Measurements from ENCODE around the gene HMGXB3. TPM values are rescaled to one million over a fixed set of nuclear protein-coding genes. Genes with fewer than 3 reads are reported as not detected.
"Not testable (repeated sequence)": the region's sequence is repeated elsewhere in the genome, so short reads cannot be mapped to it uniquely, and the experiment has no call there.

Gene HMGXB3
- total RNA-seq, 4 donors from 2014 or later, result 47.7 to 58.2 (median 55.3) TPM

- H3K4me1 ChIP-seq, result peaks cover 0 to 28% (median 10%) of the 10 kb centered on the region in 4 donors
- no peak for DNase-seq (ENCODE audit: low spot score in 2 of 2)
- no peak overlapping the region for H3K4me3 ChIP-seq
- H3K27me3 ChIP-seq, result no peaks in the 10 kb centered on the region
- H3K27ac ChIP-seq, result peak overlapping the region in 3 of 4 donors; percentile 19 to 77 (median 66)
- peaks cover 0 to 78% (median 5%) of the 10 kb centered on the region in 3 donors for H3K36me3 ChIP-seq
- 33 to 42% methylated on average over 1 of the region's 1 CpG for WGBS, 2 donors
- TF ChIP-seq CTCF (IDR thresholded peaks at IDR 0.05) (no peak), EP300 (IDR thresholded peaks at IDR 0.05) (peak in 1 of 2 donors; percentile 28)
- no peaks in the 10 kb centered on the region for H3K9me3 ChIP-seq
Observed at GRCh38 chr5:150022158-150022531, 21.6 kb downstream of the HMGXB3 start.

- no peak for DNase-seq (ENCODE audit: low spot score in 2 of 2)
- TF ChIP-seq CTCF (IDR thresholded peaks at IDR 0.05) (no peak), POLR2A (IDR thresholded peaks at IDR 0.05) (no peak), EP300 (IDR thresholded peaks at IDR 0.05) (no peak)
- Histone ChIP-seq H3K27me3 (no peaks in the 10 kb centered on the region), H3K36me3 (peaks cover 0 to 78% (median 5%) of the 10 kb centered on the region in 3 donors), H3K4me1 (peaks cover 0 to 28% (median 10%) of the 10 kb centered on the region in 4 donors), H3K9me3 (no peaks in the 10 kb centered on the region), H3K4me3 (no peak overlapping the region), H3K27ac (peak overlapping the region in 3 of 4 donors; percentile 19 to 77 (median 66))
- 63 to 77% methylated on average over 2 of the region's 2 CpGs for WGBS, 2 donors
Observed at GRCh38 chr5:150022681-150023080, 22.1 kb downstream of the HMGXB3 start.

DNA sequence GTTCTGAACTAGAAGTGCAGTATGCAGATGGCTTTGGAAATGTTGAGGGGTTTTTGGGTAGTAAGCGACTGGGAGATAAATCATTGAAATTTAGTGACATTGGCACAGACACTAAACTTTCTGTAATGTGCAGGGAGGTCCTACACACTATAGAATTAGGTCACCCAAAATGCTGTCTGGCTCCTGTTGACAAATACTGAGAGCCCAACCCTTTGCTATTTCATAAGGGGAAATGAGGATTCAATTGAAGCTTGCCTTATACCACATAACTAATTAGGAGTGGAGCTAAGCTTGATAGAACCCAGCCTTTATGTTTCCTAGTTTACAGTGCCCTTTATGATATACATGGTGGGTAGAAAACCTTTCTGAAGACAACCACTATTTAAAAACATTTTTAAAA is 22.6 kb downstream of the HMGXB3 start:
- Histone ChIP-seq H3K9me3 (no peaks in the 10 kb centered on the region), H3K4me1 (peaks cover 0 to 28% (median 10%) of the 10 kb centered on the region in 4 donors), H3K27ac (peak overlapping the region in 2 of 4 donors; percentile 66 to 77), H3K36me3 (peaks cover 0 to 78% (median 5%) of the 10 kb centered on the region in 3 donors), H3K27me3 (no peaks in the 10 kb centered on the region), H3K4me3 (no peak overlapping the region)
- 81 to 100% methylated on average over 1 of the region's 1 CpG for WGBS, 2 donors
- TF ChIP-seq POLR2A (IDR thresholded peaks at IDR 0.05) (no peak), EP300 (IDR thresholded peaks at IDR 0.05) (no peak), CTCF (IDR thresholded peaks at IDR 0.05) (no peak)
- no peak for DNase-seq (ENCODE audit: low spot score in 2 of 2)

DNA sequence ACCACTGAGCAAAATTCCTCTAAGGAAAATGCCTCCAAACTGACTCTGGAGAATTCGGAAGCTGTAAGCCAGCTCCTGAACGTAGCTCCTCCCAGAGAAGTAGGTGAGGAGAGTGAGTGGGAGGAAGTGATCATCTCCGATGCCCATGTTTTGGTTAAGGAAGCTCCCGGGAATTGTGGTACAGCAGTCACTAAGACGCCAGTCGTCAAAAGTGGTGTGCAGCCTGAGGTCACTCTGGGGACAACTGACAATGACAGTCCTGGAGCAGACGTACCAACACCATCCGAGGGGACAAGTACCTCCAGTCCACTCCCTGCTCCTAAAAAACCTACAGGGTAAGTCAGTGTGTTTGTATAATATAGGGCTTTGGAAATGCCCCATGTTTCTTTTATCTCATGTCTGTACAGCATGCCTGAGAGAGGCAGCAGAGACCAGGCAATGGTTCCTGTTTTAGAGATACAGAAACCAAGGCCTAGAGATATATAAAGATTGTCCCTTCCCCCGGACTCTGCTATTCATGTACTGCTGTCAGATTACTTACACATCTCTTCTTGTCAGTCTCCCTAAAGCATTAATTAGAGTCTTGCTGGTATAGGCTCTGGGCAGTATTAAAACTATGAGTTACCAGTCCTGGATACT is 23.9 kb downstream of the HMGXB3 start:
- H3K4me3 ChIP-seq, result no peak overlapping the region
- 62 to 63% methylated on average over 9 of the region's 9 CpGs for WGBS, 2 donors
- H3K9me3 ChIP-seq, result no peaks in the 10 kb centered on the region
- H3K27me3 ChIP-seq, result no peaks in the 10 kb centered on the region
- peak overlapping the region in 2 of 4 donors; percentile 21 to 66 for H3K27ac ChIP-seq
- DNase-seq (ENCODE audit: low spot score in 2 of 2), result no peak
- no peak for TF ChIP-seq EP300 (IDR thresholded peaks at IDR 0.05)
- H3K36me3 ChIP-seq, result peaks cover 0 to 72% (median 0%) of the 10 kb centered on the region in 3 donors
- peaks cover 0 to 28% (median 10%) of the 10 kb centered on the region in 4 donors for H3K4me1 ChIP-seq

- no peaks in the 10 kb centered on the region for H3K9me3 ChIP-seq
- H3K36me3 ChIP-seq, result peaks cover 0 to 77% (median under 1%) of the 10 kb centered on the region in 3 donors
- H3K27ac ChIP-seq, result no peak overlapping the region
- DNase-seq (ENCODE audit: low spot score in 2 of 2), result no peak
- peaks cover 0 to 18% (median 4%) of the 10 kb centered on the region in 4 donors for H3K4me1 ChIP-seq
- no peak overlapping the region for H3K4me3 ChIP-seq
- WGBS, 2 donors, result 71 to 87% methylated on average over 4 of the region's 4 CpGs
- TF ChIP-seq POLR2A (IDR thresholded peaks at IDR 0.05) (no peak), EP300 (IDR thresholded peaks at IDR 0.05) (no peak), CTCF (IDR thresholded peaks at IDR 0.05) (no peak)
- no peaks in the 10 kb centered on the region for H3K27me3 ChIP-seq
Observed at GRCh38 chr5:150026682-150027172, 26.2 kb downstream of the HMGXB3 start.

DNA sequence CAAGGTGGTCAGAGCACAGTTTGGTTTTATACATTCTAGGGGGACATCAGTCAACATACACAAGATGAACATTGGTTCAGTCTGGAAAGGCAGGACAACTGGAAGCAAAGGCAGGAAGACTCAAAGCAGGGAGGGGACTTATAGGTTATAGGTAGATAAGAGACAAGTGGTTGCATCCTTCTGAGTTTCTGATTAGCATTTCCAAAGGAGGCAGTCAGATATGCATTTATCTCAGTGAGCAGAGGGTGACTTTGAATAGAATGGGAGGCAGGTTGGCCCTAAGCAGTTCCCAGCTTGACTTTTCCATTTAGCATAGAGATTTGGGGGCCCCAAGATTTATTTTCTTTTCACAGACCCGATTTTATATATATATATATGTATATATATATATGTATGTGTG is 27.5 kb downstream of the HMGXB3 start:
- not testable (repeated sequence) for H3K4me1 ChIP-seq; H3K4me3 ChIP-seq; H3K9me3 ChIP-seq; H3K27me3 ChIP-seq; H3K27ac ChIP-seq; DNase-seq (ENCODE audit: low spot score in 2 of 2)
- peaks cover 0 to 89% (median 13%) of the 10 kb centered on the region in 3 donors for H3K36me3 ChIP-seq
- WGBS, 2 donors, result 72 to 76% methylated on average over 1 of the region's 1 CpG

Measured in tibial nerve (tissue), 4 donors.